ENCODE results near the gene ZNF732. TPM values are rescaled to one million over a fixed set of nuclear protein-coding genes. Genes with fewer than 3 reads are reported as not detected.
A peak's percentile ranks its signal among the peaks of the same experiment; 100 is the strongest.
"Not testable (repeated sequence)": the region's sequence is repeated elsewhere in the genome, so short reads cannot be mapped to it uniquely, and the experiment has no call there.

The ZNF732 gene
- 1 to 10 TPM; 2.0 to 2.7 (median 2.3) TPM for polyA plus RNA-seq (ENCODE audit: insufficient read length in 4 of 4)

GRCh38 chr4:304969-305680, at the start of gene ZNF732:
TSS of gene ZNF732 (minus strand) at chr4:305474. CDS start at chr4:305310, 164 bp downstream.
- DNase-seq (ENCODE audit: low read depth in 4 of 4, low spot score in 3 of 4) = peak; percentile 58 to 77 (median 64)

DNA sequence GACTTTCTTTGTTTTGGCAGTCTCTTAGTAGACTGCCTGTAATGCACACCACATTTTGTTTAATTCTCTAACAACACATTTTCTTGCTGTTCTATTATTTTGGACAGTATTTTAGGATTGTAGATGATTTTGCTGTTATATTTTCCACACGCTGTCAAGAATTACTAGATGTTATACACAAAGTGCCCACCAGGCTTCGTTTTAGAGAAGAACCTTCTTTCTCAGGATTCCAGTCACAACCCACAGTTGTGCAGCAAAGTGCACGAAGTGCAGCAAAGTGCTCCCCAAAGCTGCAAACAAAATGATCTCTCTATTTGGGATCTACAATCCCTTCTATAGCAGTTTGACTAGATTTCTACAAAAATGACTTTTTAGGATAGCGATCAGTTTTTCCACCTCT, 34.7 kb upstream of the ZNF732 start:
- DNase-seq (ENCODE audit: low read depth in 4 of 4, low spot score in 3 of 4) = no peak

GRCh38 chr4:338759-339097, 33.5 kb upstream of the ZNF732 start:
- no peak for DNase-seq (ENCODE audit: low read depth in 4 of 4, low spot score in 3 of 4)

DNA sequence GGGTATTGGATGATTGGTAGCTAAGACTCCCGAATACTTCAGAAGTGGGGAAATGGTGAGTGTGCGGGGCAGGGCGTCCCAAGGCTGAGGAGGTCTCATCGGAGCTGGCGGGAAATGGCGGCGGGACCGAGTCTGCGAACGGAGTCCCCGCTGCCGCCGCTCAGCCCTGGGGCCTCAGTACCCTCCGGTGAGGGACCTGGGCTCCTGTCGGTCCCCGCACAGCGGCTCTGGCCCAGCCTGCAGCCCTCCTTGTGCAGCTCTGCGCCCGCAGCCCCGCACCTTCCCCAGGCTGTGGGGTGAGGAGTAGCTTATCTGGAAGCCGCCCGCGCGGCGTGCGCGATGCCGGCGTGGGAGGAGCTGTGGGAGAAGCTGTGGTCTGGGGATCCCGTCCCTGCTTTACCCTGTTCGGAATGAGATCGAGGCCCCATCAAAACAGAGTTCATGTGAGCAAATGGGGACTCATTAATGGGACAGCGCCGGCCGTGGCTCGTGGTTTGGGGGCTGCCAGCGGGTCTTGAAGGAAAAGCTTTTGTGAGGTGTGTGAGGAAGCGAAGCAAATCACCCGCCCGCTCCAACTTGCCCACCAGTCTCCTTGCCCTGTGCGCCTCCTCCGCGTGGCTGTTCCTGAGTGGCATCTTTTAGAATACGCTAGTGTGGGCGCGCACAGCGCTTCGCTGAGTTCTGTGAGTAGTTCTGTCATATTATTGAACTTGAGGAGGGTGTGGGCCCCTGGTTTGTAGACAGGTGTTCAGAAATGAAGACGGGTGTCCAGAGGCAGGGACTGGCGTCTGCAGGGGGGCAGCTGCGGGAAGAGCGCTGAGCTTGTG, 32.9 kb upstream of the ZNF732 start:
- DNase-seq (ENCODE audit: low read depth in 4 of 4, low spot score in 3 of 4) = peak in 2 of 4 donors; percentile 2 to 25

GRCh38 chr4:337143-337931, 32.1 kb upstream of the ZNF732 start, which contains the start of gene ZNF141:
TSS of gene ZNF141 (plus strand) at chr4:337814. CDS start at chr4:337984, 170 bp downstream.
- peak; percentile 92 to 98 (median 98) for DNase-seq (ENCODE audit: low read depth in 4 of 4, low spot score in 3 of 4)

- DNase-seq (ENCODE audit: low read depth in 4 of 4, low spot score in 3 of 4) = no peak
These were observed 31.5 kb upstream of the ZNF732 start for GRCh38 chr4:336893-337142.

GRCh38 chr4:336099-336892, 31.0 kb upstream of the ZNF732 start:
- DNase-seq (ENCODE audit: low read depth in 4 of 4, low spot score in 3 of 4) = peak in 1 of 4 donors; percentile 2

DNA sequence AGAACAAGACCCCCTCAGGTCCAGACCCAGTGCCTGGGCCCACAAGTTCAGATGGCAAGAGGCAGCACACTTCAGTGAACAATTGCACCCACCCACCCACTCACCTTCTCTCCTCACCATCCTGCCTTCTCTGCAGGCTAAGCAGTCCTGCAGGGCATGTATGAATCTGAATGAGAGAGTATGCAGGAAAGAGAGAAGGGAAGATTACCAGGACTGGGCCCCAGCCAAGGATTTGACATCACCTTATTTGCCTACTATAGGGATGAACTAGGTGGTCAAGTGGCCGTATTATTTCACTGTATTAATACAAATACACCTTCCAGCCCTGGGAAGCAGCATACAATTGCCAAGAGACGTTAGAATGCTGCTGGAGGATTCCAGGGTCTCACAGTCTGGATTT, 30.2 kb upstream of the ZNF732 start:
- DNase-seq (ENCODE audit: low read depth in 4 of 4, low spot score in 3 of 4) = no peak

GRCh38 chr4:328729-329128, 23.5 kb upstream of the ZNF732 start:
- DNase-seq (ENCODE audit: low read depth in 4 of 4, low spot score in 3 of 4) = no peak

DNA sequence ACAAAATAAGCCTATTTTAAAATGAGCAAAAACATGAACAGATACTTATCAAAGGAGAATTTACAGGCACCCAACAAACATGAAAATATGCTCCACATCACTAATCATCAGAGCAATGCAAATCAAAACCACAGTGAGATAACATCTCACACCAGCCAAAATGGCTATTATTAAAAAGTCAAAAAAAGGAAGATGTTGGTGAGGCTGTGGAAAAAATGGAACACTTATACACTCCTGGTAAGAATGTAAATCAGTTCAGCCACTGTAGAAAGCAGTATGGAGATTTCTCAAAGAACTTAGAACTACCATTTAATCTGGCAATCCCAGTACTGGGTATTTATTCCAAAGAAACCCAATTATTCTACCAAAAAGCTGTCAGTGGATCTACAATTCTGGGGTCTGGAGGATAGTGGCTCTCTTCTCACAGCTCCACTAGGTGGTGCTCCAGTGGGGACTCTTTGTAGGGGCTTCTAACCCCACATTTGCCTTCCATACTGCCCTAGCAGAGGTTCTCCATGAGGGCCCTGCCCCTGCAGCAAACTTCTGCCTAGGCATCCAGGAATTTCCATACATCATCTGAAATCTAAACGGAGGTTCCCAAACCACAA, 9.1 kb upstream of the ZNF732 start:
- DNase-seq (ENCODE audit: low read depth in 4 of 4, low spot score in 3 of 4) = no peak

DNA sequence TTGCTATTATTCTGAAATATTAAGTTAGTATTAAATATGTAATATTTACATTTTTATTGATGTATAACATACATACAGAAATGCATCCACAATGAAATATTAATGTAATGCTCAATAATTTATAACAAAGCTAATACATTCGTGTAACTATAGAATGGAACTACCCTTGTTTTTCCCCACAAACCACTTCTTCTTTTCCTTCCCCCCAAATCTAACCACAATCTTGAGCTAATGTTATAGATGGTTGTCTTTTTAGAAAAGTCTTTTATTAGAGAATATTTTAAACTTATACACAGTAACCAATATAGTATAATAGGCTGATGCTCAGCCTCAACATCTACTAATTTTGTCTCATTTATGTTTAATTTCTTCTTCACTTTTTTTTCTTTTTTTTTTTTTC, 4.5 kb upstream of the ZNF732 start:
- DNase-seq (ENCODE audit: low read depth in 4 of 4, low spot score in 3 of 4) = no peak

GRCh38 chr4:306551-306961, 1.3 kb upstream of the ZNF732 start:
- no peak for DNase-seq (ENCODE audit: low read depth in 4 of 4, low spot score in 3 of 4)

DNA sequence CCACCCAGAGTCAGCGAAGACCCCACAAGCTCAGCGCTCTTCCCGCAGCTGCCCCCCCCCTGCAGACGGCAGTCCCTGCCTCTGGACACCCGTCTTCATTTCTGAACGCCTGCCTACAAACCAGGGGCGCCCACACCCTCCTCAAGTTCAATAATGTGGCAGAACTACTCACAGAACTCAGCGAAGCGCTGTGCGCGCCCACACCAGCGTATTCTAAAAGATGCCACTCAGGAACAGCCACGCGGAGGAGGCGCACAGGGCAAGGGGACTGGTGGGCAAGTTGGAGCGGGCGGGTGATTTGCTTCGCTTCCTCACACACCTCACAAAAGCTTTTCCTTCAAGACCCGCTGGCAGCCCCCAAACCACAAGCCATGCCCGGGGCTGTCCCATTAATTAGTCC, 758 bp downstream of the ZNF732 start:
- DNase-seq (ENCODE audit: low read depth in 4 of 4, low spot score in 3 of 4) = not testable (repeated sequence)

DNA sequence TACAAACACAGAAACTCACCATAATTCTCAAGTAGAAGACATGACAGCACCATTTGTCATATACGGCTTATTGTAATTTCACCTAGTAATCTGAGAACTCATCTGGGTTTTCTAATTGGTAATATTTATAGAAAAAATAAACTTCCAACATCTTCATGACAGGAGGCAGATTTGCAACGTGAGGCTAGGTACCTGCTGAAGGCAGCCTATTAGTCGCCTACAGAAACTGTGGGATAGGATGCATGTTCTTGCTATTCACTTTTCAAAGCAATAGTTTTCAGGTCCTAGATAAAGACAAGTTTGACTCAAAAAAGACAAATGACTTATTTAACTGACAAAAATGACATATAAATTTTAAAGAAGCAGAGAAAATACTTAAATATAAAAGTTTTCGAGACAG, 2.9 kb downstream of the ZNF732 start:
- no peak for DNase-seq (ENCODE audit: low read depth in 4 of 4, low spot score in 3 of 4)

DNA sequence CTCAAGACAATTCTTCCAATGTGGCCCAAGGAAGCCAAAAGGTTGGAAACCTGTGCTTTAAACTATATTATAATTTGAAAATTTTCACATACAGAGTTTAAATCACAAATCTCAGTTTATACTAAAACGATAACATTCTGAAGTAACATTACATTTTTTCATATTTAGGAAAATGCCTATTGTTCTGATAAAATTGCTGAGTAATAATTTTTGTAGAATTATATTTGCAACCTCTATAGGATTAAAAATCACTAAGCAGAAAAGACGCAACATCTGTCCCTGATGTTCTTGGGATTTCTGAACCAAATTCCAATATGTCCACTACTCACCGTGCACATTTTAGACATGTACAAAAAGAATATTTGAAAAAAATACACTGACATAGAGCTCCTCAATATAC, 10.5 kb downstream of the ZNF732 start:
- DNase-seq (ENCODE audit: low read depth in 4 of 4, low spot score in 3 of 4) = no peak

DNA sequence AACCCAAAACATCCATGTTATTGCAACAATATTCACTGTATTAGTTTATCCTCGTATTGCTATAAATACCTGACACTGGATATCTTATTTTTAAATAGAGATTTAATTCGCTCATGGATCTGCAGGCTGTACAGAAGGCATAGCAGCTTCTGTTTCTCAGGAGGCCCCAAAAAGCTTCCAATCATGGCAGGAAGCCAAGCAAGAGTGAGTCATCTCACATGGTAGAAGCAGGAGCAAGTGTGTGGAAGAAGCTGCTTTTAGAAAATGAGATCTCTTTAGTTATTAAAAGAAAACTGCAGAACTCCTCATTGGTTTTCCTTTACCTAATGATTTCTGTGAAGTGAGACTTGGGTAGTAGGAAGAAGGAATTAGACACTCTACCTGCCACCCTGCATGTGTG, 16.4 kb downstream of the ZNF732 start:
- no peak for DNase-seq (ENCODE audit: low read depth in 4 of 4, low spot score in 3 of 4)

- DNase-seq (ENCODE audit: low read depth in 4 of 4, low spot score in 3 of 4) = no peak
These were observed 31.8 kb downstream of the ZNF732 start for GRCh38 chr4:273309-274017.

DNA sequence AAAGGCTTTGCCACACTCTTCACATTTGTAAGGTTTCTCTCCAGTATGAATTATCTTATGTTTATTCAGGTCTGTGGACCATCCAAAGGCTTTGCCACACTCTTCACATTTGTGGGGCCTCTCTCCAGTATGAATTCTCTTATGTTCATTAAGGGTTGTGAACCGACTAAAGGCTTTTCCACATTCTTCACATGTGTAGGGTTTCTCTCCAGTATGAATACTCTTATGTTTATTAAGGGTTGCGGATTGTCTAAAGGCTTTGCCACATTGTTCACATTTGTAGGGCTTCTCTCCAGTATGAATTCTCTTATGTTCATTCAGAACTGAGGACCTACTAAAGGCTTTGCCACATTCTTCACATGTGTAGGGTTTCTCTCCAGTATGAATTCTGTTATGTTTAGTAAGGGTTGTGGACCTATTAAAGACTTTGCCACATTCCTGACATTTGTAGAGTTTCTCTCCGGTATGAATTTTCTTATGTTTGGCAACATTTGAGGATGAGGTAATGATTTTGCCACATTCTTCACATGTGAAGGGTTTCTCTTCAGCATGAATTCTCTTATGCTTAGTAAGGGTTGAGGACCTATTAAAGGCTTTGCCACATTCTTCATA, 33.7 kb downstream of the ZNF732 start:
- no peak for DNase-seq (ENCODE audit: low read depth in 4 of 4, low spot score in 3 of 4)

- DNase-seq (ENCODE audit: low read depth in 4 of 4, low spot score in 3 of 4) = not testable (repeated sequence)
These were observed 46.0 kb downstream of the ZNF732 start for GRCh38 chr4:259240-259639.

Data from right renal pelvis (tissue), 4 donors.